ENCODE results near the gene PAM16.
A peak's percentile ranks its signal among the peaks of the same experiment; 100 is the strongest.
"Not testable (repeated sequence)": the region's sequence is repeated elsewhere in the genome, so short reads cannot be mapped to it uniquely, and the experiment has no call there.

The PAM16 gene

DNA sequence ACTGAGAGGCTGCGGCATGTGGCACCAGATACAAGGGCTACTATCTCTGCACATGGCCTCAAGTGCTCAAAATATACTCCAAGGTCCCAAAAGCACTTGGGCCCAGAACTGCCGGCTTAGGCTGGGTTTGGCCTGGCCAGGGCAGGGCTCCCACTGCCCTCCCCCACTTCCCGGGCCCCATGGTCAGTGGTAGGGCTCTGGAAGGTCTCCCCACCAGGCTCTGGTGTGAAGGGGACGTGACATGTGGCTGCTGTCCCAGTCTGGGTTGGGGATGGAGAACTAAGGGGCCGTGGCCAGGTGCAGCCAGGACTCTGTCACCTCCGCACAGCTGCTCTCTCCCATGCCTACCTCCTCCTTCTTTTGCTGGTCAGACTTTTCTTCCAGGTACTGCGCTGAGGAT is 5.7 kb upstream of the PAM16 start:
- Mint-ChIP-seq H3K4me1 (peaks cover 1 to 6% of the 10 kb centered on the region in 2 donors), H3K27ac (no peak overlapping the region), H3K9me3 (no peaks in the 10 kb centered on the region), H3K27me3 (no peaks in the 10 kb centered on the region), H3K4me3 (no peak overlapping the region), H3K36me3 (peaks cover 29 to 33% of the 10 kb centered on the region in 2 donors)
- DNase-seq (no peak), ATAC-seq (replicated peaks) (no peak)

DNA sequence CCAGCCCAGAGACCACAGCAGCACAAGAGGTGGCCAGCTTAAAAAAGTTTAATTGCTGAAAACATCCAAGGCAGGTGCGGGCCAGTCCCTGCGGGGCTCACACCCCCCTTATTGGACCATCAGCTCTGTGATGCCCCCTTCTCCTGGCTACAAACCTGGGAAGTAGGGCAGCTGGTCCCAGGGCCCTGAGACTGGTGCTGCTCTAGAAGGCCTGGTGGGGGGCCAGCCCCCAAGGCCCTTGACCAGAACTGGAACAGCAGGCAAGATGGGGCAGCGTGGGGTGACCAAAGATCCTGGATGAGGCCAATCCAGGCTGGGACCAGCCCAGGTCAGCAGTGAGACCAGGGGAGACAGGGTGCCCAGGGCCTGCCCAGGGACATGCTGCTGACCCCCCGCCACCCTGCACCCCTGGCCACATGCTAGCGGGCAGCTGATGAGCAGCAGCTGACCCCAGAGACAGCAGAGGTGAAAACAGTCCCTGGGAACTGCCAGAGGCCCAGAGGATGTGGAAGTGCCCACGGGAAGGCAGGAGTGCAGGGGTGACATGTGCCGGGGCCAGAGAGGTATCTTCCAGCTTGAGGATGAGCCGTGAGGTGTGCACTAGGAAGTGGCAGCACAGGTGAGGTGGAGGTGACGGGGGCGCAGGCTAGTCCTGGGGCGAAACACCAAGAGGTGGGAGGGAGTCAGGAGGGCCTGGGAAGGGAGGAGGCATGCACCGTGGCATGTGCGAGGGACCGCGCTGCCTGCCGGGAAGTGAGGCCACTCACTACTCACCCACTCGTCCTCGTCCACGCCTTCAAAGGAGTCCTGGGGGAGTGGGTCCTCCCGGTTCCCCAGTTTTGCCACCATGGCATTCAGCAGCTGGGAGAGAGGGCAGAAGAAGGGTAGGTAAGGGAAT is 3.6 kb upstream of the PAM16 start:
- DNase-seq (no peak), ATAC-seq (replicated peaks) (no peak)
- Mint-ChIP-seq H3K4me1 (peaks cover 0 to 7% of the 10 kb centered on the region in 2 donors), H3K27me3 (no peaks in the 10 kb centered on the region), H3K9me3 (no peaks in the 10 kb centered on the region), H3K27ac (peak overlapping the region; percentile 25), H3K36me3 (peaks cover 22 to 26% of the 10 kb centered on the region in 2 donors), H3K4me3 (no peak overlapping the region)

GRCh38 chr16:4353675-4354074 is 2.6 kb upstream of the PAM16 start:
- H3K36me3 Mint-ChIP-seq = peaks cover 15 to 19% of the 10 kb centered on the region in 2 donors
- no peak overlapping the region for H3K4me3 Mint-ChIP-seq
- peaks cover 0 to 9% of the 10 kb centered on the region in 2 donors for H3K4me1 Mint-ChIP-seq
- peak overlapping the region; percentile 4 for H3K27ac Mint-ChIP-seq
- ATAC-seq (replicated peaks) = no peak
- no peaks in the 10 kb centered on the region for H3K27me3 Mint-ChIP-seq
- DNase-seq = no peak
- H3K9me3 Mint-ChIP-seq = no peaks in the 10 kb centered on the region

- Mint-ChIP-seq H3K4me1 (peaks cover 5 to 17% of the 10 kb centered on the region in 2 donors), H3K4me3 (no peak overlapping the region), H3K9me3 (no peaks in the 10 kb centered on the region), H3K27me3 (no peaks in the 10 kb centered on the region), H3K27ac (no peak overlapping the region), H3K36me3 (peaks cover 20 to 25% of the 10 kb centered on the region in 2 donors)
- DNase-seq (no peak), ATAC-seq (replicated peaks) (no peak)
These were observed 1.7 kb upstream of the PAM16 start for GRCh38 chr16:4352843-4353242.

GRCh38 chr16:4351880-4352279 is 759 bp upstream of the PAM16 start:
- DNase-seq = no peak
- ATAC-seq (replicated peaks) = no peak
- Mint-ChIP-seq H3K9me3 (no peaks in the 10 kb centered on the region), H3K4me1 (peaks cover 11 to 24% of the 10 kb centered on the region in 2 donors), H3K4me3 (peak overlapping the region; percentile 52 to 88), H3K27me3 (no peaks in the 10 kb centered on the region), H3K27ac (no peak overlapping the region), H3K36me3 (peaks cover 16 to 27% of the 10 kb centered on the region in 2 donors)

DNA sequence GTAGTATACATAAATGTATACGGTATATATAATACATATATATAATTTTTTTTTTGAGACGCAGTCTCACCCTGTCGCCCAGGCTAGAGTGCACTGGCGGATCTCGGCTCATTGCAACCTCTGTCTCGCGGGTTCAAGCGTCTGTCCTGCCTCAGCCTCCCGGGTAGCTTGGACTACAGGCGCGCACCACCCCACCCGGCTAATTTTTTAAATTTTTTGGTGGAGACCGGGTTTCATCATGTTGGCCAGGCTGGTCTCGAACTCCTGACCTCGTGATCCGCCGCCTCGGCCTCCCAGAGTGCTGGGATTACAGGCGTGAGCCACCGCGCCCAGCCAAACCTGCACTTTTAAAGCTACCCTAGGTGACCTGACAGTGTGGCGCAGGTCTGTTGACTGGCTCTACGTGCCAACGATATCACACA is 745 bp downstream of the PAM16 start:
- DNase-seq = no peak
- peak overlapping the region; percentile 88 to 93 for H3K4me3 Mint-ChIP-seq
- peak; percentile 23 to 27 for ATAC-seq (replicated peaks)
- H3K9me3 Mint-ChIP-seq = no peaks in the 10 kb centered on the region
- H3K36me3 Mint-ChIP-seq = peaks cover 16 to 27% of the 10 kb centered on the region in 2 donors
- H3K4me1 Mint-ChIP-seq = peaks cover 11 to 24% of the 10 kb centered on the region in 2 donors
- H3K27me3 Mint-ChIP-seq = no peaks in the 10 kb centered on the region
- H3K27ac Mint-ChIP-seq = peak overlapping the region; percentile 98

- Mint-ChIP-seq H3K4me3 (no peak overlapping the region), H3K27ac (no peak overlapping the region)
These were observed 1.8 kb downstream of the PAM16 start for GRCh38 chr16:4349332-4349731.

DNA sequence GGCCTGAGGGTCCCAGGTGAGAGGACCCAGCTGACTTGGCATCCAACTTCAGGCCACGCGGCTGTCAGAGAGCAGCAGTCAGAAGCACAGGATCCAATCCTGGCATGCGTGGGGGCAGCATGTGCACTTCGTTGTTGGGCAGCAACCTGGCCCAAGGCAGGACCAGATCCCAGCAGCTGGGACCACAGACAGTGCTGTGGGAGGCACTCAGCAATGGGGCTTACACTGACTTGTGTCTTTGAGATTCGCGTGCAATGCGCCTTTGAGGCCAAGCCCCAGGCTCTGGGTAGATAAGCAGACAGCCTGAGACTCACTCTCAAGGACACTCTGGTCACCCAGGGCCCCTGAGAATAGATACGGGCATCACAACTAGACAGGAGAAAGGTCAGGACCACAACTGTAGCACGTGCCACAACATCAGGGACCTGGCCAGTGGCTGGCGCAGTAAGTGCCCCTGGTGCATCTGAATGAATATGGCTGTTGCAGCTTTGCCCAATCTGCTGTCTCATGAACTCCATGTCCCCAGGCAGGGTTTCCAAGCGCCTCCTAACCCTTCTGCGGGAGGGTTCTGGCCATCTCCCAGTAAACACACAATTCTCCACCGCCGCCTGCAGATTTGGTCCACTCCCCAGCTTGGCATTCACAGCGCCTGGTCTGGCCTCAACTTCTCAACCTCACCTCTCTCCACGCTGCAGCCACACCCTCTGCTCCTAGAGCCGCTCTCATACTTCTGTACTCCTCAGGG is 3.2 kb downstream of the PAM16 start:
- no peak for DNase-seq
- Mint-ChIP-seq H3K27me3 (no peaks in the 10 kb centered on the region), H3K4me1 (peaks cover 16 to 24% of the 10 kb centered on the region in 2 donors), H3K9me3 (no peaks in the 10 kb centered on the region), H3K36me3 (peaks cover 12 to 26% of the 10 kb centered on the region in 2 donors), H3K27ac (peak overlapping the region; percentile 60), H3K4me3 (no peak overlapping the region)
- ATAC-seq (replicated peaks) = no peak

More at GRCh38 chr16:4349332-4349731, 1.8 kb downstream of the PAM16 start:
- Mint-ChIP-seq H3K36me3 (peaks cover 15 to 26% of the 10 kb centered on the region in 2 donors), H3K9me3 (no peaks in the 10 kb centered on the region), H3K4me1 (peaks cover 13 to 24% of the 10 kb centered on the region in 2 donors), H3K27me3 (no peaks in the 10 kb centered on the region)
- DNase-seq = no peak
- no peak for ATAC-seq (replicated peaks)

DNA sequence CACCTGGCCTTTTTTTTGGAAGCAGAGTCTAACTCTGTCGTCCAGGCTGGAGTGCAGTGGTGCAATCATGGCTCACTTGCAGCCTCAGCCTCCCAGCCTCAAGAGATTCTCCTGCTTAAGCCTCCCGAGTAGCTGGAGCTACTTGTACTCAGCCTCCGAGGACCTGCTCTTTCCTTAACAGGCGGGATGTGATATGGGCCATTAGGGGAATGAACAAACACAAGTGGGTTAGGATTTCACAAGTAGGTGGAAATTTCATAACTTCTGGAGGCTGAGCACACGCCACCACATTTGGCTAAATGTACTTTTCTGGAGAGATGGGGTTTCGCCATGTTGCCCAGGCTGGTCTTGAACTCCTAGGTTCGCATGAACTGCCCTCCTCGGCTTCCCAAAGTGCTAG is 4.1 kb downstream of the PAM16 start:
- peak overlapping the region; percentile 42 for H3K27ac Mint-ChIP-seq
- peaks cover 16 to 24% of the 10 kb centered on the region in 2 donors for H3K4me1 Mint-ChIP-seq
- no peak for ATAC-seq (replicated peaks)
- no peak overlapping the region for H3K4me3 Mint-ChIP-seq
- no peaks in the 10 kb centered on the region for H3K9me3 Mint-ChIP-seq
- DNase-seq = no peak
- H3K27me3 Mint-ChIP-seq = no peaks in the 10 kb centered on the region
- peaks cover 12 to 26% of the 10 kb centered on the region in 2 donors for H3K36me3 Mint-ChIP-seq

DNA sequence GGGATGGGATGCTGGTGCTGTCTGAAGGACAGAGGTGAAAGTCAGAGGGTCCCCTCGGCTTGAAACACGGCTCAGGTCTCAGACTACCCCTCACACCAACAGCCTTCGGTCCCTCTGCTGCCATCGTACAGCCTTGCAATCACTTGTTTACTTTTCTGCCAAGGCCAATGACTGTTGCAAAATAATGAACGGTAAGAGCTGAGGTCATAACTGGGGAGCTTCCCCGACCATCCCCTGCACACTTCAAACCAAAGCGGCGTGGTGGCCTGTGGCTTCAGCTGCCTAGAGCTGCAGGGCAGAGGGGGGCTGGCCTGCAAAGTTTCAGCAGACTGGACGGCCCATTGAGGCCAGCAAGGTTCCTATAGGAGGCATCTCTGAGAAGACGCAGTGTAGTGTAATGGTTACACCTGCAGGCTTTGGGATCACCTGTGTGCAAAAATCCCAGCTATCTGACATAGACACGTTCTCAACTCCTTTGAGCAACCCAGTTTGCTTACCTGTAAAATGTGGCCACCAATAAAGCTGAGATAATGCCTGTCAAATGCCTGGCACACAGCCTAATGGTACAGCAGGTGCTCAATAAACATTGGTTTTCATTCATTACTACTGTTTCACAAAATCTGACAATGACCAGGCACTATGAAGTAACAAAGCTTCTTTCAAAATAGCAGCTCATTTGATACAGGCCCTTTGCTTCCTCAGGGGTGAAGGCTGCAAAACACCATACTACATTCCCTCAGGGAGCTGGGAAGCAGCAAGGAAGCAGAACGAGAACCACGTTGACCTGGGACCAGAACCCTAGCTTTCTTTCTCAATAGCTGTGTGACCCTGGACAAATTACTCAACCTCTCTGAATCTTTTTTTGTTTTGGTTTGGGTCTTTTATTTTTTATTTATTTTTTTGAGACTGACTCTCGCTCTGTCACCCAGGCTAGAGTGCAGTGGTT is 5.0 kb downstream of the PAM16 start:
- H3K36me3 Mint-ChIP-seq = peaks cover 11 to 24% of the 10 kb centered on the region in 2 donors
- no peaks in the 10 kb centered on the region for H3K9me3 Mint-ChIP-seq
- no peak for DNase-seq
- peak overlapping the region; percentile 47 for H3K27ac Mint-ChIP-seq
- H3K4me1 Mint-ChIP-seq = peaks cover 16 to 17% of the 10 kb centered on the region in 2 donors
- H3K27me3 Mint-ChIP-seq = no peaks in the 10 kb centered on the region
- no peak for ATAC-seq (replicated peaks)
- no peak overlapping the region for H3K4me3 Mint-ChIP-seq

- no peak overlapping the region for H3K27ac Mint-ChIP-seq
- no peaks in the 10 kb centered on the region for H3K27me3 Mint-ChIP-seq
- H3K9me3 Mint-ChIP-seq = no peaks in the 10 kb centered on the region
- H3K4me1 Mint-ChIP-seq = peaks cover 16 to 17% of the 10 kb centered on the region in 2 donors
- no peak for DNase-seq
- no peak overlapping the region for H3K4me3 Mint-ChIP-seq
- ATAC-seq (replicated peaks) = no peak
- peaks cover 14 to 18% of the 10 kb centered on the region in 2 donors for H3K36me3 Mint-ChIP-seq
These were observed 5.9 kb downstream of the PAM16 start for GRCh38 chr16:4344983-4345835.

DNA sequence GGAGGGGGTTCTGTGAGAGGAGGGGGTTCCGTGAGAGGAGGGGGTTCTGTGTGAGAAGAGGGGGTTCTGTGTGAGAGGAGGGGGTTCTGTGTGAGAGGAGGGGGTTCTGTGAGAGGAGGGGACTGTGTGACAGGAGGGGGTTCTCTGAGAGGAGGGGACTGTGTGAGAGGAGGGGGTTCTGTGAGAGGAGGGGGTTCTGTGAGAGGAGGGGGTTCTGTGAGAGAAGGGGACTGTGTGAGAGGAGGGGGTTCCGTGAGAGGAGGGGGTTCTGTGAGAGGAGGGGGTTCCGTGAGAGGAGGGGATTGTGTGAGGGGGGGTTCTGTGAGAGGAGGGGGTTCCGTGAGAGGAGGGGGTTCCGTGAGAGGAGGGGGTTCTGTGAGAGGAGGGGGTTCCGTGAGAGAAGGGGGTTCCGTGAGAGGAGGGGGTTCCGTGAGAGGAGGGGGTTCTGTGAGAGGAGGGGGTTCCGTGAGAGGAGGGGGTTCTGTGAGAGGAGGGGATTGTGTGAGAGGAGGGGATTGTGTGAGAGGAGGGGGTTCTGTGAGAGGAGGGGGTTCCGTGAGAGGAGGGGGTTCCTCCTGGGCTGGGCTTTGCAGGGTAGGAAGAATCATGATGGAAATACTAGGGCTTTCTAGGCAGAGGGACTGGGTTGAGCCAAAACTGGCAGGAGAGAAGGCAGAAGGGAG is 6.7 kb downstream of the PAM16 start:
- peaks cover 14 to 21% of the 10 kb centered on the region in 2 donors for H3K36me3 Mint-ChIP-seq
- not testable (repeated sequence) for H3K27me3 Mint-ChIP-seq; H3K4me3 Mint-ChIP-seq; DNase-seq; H3K27ac Mint-ChIP-seq; ATAC-seq (replicated peaks); H3K9me3 Mint-ChIP-seq
- H3K4me1 Mint-ChIP-seq = peaks cover 16 to 17% of the 10 kb centered on the region in 2 donors

Measured in stimulated activated naive B cell treated with anti-CD40 and anti-IgM and Interleukin-4, amounts not matched to agents 10 μg/mL and 1 μg/mL and 100 μg/mL, for 72 hours (primary cell).